Ishikawa (cell line): Measurements from ENCODE around the gene MAST4.

ENCODE experiments used
- CEBPB ChIP-seq: IDR thresholded peaks from 2 replicates; pipeline ENCODE4 v1.6.1; 2012
- CREB1 ChIP-seq: IDR thresholded peaks from 2 replicates; pipeline ENCODE4 v1.6.1; 2012; ENCODE audit warnings: low read depth
- EP300 ChIP-seq: IDR thresholded peaks from 2 replicates; pipeline ENCODE4 v1.6.1; 2012; ENCODE audit warnings: borderline replicate concordance
- FOXM1 ChIP-seq: IDR thresholded peaks from 2 replicates; pipeline ENCODE4 v1.6.1; 2012; ENCODE audit warnings: low read depth, borderline replicate concordance
- NFIC ChIP-seq: IDR thresholded peaks from 2 replicates; pipeline ENCODE4 v1.6.1; 2012
- RAD21 ChIP-seq: IDR thresholded peaks from 2 replicates; pipeline ENCODE4 v1.6.1; 2012; ENCODE audit warnings: low read depth
- TAF1 ChIP-seq: IDR thresholded peaks from 2 replicates; pipeline ENCODE4 v1.6.1; 2012; ENCODE audit warnings: low read depth, mild to moderate bottlenecking
- TCF12 ChIP-seq: IDR thresholded peaks from 2 replicates; pipeline ENCODE4 v1.6.1; 2012; ENCODE audit warnings: low read depth
- YY1 ChIP-seq: IDR thresholded peaks from 2 replicates; pipeline ENCODE4 v1.6.1; 2012; ENCODE audit warnings: low read depth
- ZBTB7A ChIP-seq: IDR thresholded peaks from 2 replicates; pipeline ENCODE4 v1.6.1; 2012; ENCODE audit warnings: low read depth
- TF ChIP-seq, protein P1 (sequence below): IDR thresholded peaks from 2 replicates; pipeline ENCODE4 v1.6.1; 2012; ENCODE audit warnings: low read depth, mild to moderate bottlenecking
- TF ChIP-seq, protein P2 (sequence below): IDR thresholded peaks from 2 replicates; pipeline ENCODE4 v1.6.1; 2012
- TF ChIP-seq, protein P3 (sequence below): IDR thresholded peaks from 2 replicates; pipeline ENCODE4 v1.6.1; 2012

DNA sequence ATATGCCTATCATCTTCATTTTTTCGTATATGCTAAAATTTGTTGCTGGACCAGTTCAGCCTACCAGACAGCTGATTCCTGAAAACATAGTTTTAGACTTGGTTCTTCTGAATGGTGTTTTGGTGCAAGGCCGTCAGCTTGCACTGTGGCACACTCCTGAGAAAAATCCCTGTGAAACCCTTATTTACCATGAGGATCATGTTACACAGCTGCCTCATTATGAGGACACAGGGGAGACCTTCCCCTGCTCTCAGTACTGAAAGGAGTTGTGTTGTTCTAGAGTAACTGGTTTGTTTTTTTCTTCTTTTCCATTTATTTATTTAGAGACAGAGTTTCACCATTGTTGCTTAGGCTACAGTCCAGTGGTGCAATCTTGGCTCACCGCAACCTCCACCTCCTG lies 37.6 kb downstream of the MAST4 start:
- TF ChIP-seq TCF12 = no peak
- TF ChIP-seq RAD21 = no peak
- TF ChIP-seq, protein P1, sequence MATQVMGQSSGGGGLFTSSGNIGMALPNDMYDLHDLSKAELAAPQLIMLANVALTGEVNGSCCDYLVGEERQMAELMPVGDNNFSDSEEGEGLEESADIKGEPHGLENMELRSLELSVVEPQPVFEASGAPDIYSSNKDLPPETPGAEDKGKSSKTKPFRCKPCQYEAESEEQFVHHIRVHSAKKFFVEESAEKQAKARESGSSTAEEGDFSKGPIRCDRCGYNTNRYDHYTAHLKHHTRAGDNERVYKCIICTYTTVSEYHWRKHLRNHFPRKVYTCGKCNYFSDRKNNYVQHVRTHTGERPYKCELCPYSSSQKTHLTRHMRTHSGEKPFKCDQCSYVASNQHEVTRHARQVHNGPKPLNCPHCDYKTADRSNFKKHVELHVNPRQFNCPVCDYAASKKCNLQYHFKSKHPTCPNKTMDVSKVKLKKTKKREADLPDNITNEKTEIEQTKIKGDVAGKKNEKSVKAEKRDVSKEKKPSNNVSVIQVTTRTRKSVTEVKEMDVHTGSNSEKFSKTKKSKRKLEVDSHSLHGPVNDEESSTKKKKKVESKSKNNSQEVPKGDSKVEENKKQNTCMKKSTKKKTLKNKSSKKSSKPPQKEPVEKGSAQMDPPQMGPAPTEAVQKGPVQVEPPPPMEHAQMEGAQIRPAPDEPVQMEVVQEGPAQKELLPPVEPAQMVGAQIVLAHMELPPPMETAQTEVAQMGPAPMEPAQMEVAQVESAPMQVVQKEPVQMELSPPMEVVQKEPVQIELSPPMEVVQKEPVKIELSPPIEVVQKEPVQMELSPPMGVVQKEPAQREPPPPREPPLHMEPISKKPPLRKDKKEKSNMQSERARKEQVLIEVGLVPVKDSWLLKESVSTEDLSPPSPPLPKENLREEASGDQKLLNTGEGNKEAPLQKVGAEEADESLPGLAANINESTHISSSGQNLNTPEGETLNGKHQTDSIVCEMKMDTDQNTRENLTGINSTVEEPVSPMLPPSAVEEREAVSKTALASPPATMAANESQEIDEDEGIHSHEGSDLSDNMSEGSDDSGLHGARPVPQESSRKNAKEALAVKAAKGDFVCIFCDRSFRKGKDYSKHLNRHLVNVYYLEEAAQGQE = no peak
- TF ChIP-seq EP300 = no peak
- no peak for TF ChIP-seq CEBPB
- TF ChIP-seq FOXM1 = no peak
- TF ChIP-seq, protein P2, sequence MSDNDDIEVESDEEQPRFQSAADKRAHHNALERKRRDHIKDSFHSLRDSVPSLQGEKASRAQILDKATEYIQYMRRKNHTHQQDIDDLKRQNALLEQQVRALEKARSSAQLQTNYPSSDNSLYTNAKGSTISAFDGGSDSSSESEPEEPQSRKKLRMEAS = no peak
- no peak for TF ChIP-seq YY1
- TF ChIP-seq NFIC = no peak
- TF ChIP-seq ZBTB7A = no peak
- TF ChIP-seq, protein P3, sequence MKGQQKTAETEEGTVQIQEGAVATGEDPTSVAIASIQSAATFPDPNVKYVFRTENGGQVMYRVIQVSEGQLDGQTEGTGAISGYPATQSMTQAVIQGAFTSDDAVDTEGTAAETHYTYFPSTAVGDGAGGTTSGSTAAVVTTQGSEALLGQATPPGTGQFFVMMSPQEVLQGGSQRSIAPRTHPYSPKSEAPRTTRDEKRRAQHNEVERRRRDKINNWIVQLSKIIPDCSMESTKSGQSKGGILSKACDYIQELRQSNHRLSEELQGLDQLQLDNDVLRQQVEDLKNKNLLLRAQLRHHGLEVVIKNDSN = no peak
- TF ChIP-seq TAF1 = no peak
- no peak for TF ChIP-seq CREB1
